HUES48 (cell line): ENCODE data around the gene SOCS7.

Experiments used
- H3K27ac ChIP-seq: one replicate; pipeline ENCODE4 v1.7.0; 2013; ENCODE audit warnings: low read depth, low read length, inconsistent platforms
- H3K27me3 ChIP-seq: 2 replicates; pipeline ENCODE4 v1.6.1; 2013; ENCODE audit warnings: mild to moderate bottlenecking, low read length; ENCODE audit not compliant: control insufficient read depth, insufficient read depth
- H3K36me3 ChIP-seq: 2 replicates; pipeline ENCODE4 v1.6.1; 2013; ENCODE audit warnings: low read length; ENCODE audit not compliant: control insufficient read depth, insufficient read depth
- H3K4me1 ChIP-seq: 2 replicates; pipeline ENCODE4 v1.6.1; 2013; ENCODE audit warnings: mild to moderate bottlenecking, low read length; ENCODE audit not compliant: control insufficient read depth, insufficient read depth
- H3K4me3 ChIP-seq: 2 replicates; pipeline ENCODE4 v1.5.1; 2013; ENCODE audit warnings: mild to moderate bottlenecking, low read depth, low read length
- H3K9ac ChIP-seq: 2 replicates; pipeline ENCODE4 v1.6.1; 2013; ENCODE audit warnings: mild to moderate bottlenecking, low read depth, low read length, moderate library complexity
- H3K9me3 ChIP-seq: 2 replicates; pipeline ENCODE4 v1.6.1; 2013; ENCODE audit warnings: low read length; ENCODE audit not compliant: control insufficient read depth, insufficient read depth

SOCS7 gene

GRCh38 chr17:38351412-38352222, at the start of gene SOCS7:
SOCS7 (plus strand) TSS chr17:38351844; CDS start chr17:38352053, 209 bp downstream.
- peaks cover 25% of the 10 kb centered on the region for H3K4me1 ChIP-seq
- H3K27me3 ChIP-seq, result no peaks in the 10 kb centered on the region; the same call in 1 of the 2 replicates
- H3K36me3 ChIP-seq, result no peaks in the 10 kb centered on the region
- H3K27ac ChIP-seq, result peak within 1 kb of the TSS; percentile 44
- H3K9me3 ChIP-seq, result no peaks in the 10 kb centered on the region
- H3K4me3 ChIP-seq, result peak within 1 kb of the TSS; percentile 69
- H3K9ac ChIP-seq, result peak within 1 kb of the TSS; percentile 31

- no peak overlapping the region for H3K9ac ChIP-seq
- H3K4me3 ChIP-seq, result no peak overlapping the region
- peaks cover 38% of the 10 kb centered on the region for H3K36me3 ChIP-seq
- H3K27me3 ChIP-seq, result no peaks in the 10 kb centered on the region
- H3K9me3 ChIP-seq, result no peaks in the 10 kb centered on the region
- H3K27ac ChIP-seq, result no peak overlapping the region
- no peaks in the 10 kb centered on the region for H3K4me1 ChIP-seq
Observed at GRCh38 chr17:38315497-38315896, 36.1 kb upstream of the SOCS7 start.

- no peaks in the 10 kb centered on the region for H3K27me3 ChIP-seq
- H3K9me3 ChIP-seq, result no peaks in the 10 kb centered on the region
- no peak overlapping the region for H3K27ac ChIP-seq
- H3K36me3 ChIP-seq, result peaks cover 42% of the 10 kb centered on the region
- H3K9ac ChIP-seq, result no peak overlapping the region
- H3K4me3 ChIP-seq, result no peak overlapping the region
- H3K4me1 ChIP-seq, result no peaks in the 10 kb centered on the region
Observed at GRCh38 chr17:38317081-38317480, 34.6 kb upstream of the SOCS7 start.

GRCh38 chr17:38320482-38320881, 31.2 kb upstream of the SOCS7 start:
- Histone ChIP-seq H3K4me1 (peaks cover 9% of the 10 kb centered on the region), H3K9ac (no peak overlapping the region), H3K27ac (no peak overlapping the region), H3K36me3 (peaks cover 48% of the 10 kb centered on the region), H3K9me3 (no peaks in the 10 kb centered on the region), H3K4me3 (no peak overlapping the region), H3K27me3 (no peaks in the 10 kb centered on the region)

- no peaks in the 10 kb centered on the region for H3K9me3 ChIP-seq
- no peaks in the 10 kb centered on the region for H3K27me3 ChIP-seq
- peaks cover 42% of the 10 kb centered on the region for H3K36me3 ChIP-seq
- no peak overlapping the region for H3K27ac ChIP-seq
- no peak overlapping the region for H3K9ac ChIP-seq
- H3K4me1 ChIP-seq, result peaks cover 16% of the 10 kb centered on the region
- H3K4me3 ChIP-seq, result no peak overlapping the region
Observed at GRCh38 chr17:38322156-38322779, 29.4 kb upstream of the SOCS7 start.

GRCh38 chr17:38322897-38323296, 28.7 kb upstream of the SOCS7 start:
- Histone ChIP-seq H3K4me3 (no peak overlapping the region), H3K27me3 (no peaks in the 10 kb centered on the region), H3K9ac (no peak overlapping the region), H3K27ac (no peak overlapping the region), H3K36me3 (peaks cover 40% of the 10 kb centered on the region), H3K9me3 (no peaks in the 10 kb centered on the region), H3K4me1 (peaks cover 16% of the 10 kb centered on the region)

GRCh38 chr17:38324141-38324697, 27.4 kb upstream of the SOCS7 start:
- no peaks in the 10 kb centered on the region for H3K9me3 ChIP-seq
- peaks cover 16% of the 10 kb centered on the region for H3K4me1 ChIP-seq
- H3K27me3 ChIP-seq, result no peaks in the 10 kb centered on the region
- H3K27ac ChIP-seq, result peak overlapping the region; percentile 39
- no peak overlapping the region for H3K4me3 ChIP-seq
- H3K9ac ChIP-seq, result no peak overlapping the region
- peaks cover 40% of the 10 kb centered on the region for H3K36me3 ChIP-seq

- H3K9ac ChIP-seq, result peak overlapping the region; percentile 9; the same call in 1 of the 2 replicates
- no peaks in the 10 kb centered on the region for H3K9me3 ChIP-seq
- H3K27me3 ChIP-seq, result no peaks in the 10 kb centered on the region
- peak overlapping the region; percentile 39 for H3K27ac ChIP-seq
- peaks cover 35% of the 10 kb centered on the region for H3K36me3 ChIP-seq
- H3K4me3 ChIP-seq, result no peak overlapping the region
- peaks cover 16% of the 10 kb centered on the region for H3K4me1 ChIP-seq
Observed at GRCh38 chr17:38324772-38325171, 26.9 kb upstream of the SOCS7 start.

- Histone ChIP-seq H3K27ac (peak overlapping the region; percentile 48), H3K9ac (peak overlapping the region; percentile 9; the same call in 1 of the 2 replicates)
Observed at GRCh38 chr17:38325221-38325851, 26.3 kb upstream of the SOCS7 start.

GRCh38 chr17:38326996-38327792, 24.4 kb upstream of the SOCS7 start:
- Histone ChIP-seq H3K36me3 (peaks cover 19% of the 10 kb centered on the region), H3K4me1 (peaks cover 16% of the 10 kb centered on the region), H3K27me3 (no peaks in the 10 kb centered on the region), H3K9me3 (no peaks in the 10 kb centered on the region), H3K9ac (no peak overlapping the region), H3K4me3 (no peak overlapping the region), H3K27ac (no peak overlapping the region)

More at GRCh38 chr17:38325221-38325851, 26.3 kb upstream of the SOCS7 start:
- Histone ChIP-seq H3K4me3 (no peak overlapping the region), H3K36me3 (peaks cover 31% of the 10 kb centered on the region), H3K9me3 (no peaks in the 10 kb centered on the region), H3K4me1 (peaks cover 16% of the 10 kb centered on the region), H3K27me3 (no peaks in the 10 kb centered on the region)
